MM.1S (cell line): Measurements from ENCODE around the gene GAB2.

Experiments used
- DNase-seq: peaks from one replicate; pipeline ENCODE4 v3.0.0-alpha.2; 2015
- H2AFZ ChIP-seq: fragments of 300-600 bp; sonication (generic); 2 replicates; pipeline ENCODE4 v1.6.0; 2016; ENCODE audit warnings: antibody characterized with exemption, low read length
- H3F3A ChIP-seq: fragments of 300-600 bp; sonication (generic); 2 replicates; pipeline ENCODE4 v1.6.1; 2016; ENCODE audit warnings: mild to moderate bottlenecking, antibody characterized with exemption, low read length, moderate library complexity, mixed read lengths; ENCODE audit not compliant: insufficient read depth
- H3K27ac ChIP-seq: fragments of 300-600 bp; sonication (generic); 2 replicates; pipeline ENCODE4 v1.5.1; 2016; ENCODE audit warnings: mild to moderate bottlenecking, low read length
- H3K27me3 ChIP-seq: fragments of 300-600 bp; sonication (generic); replicated peaks from 2 replicates; pipeline ENCODE4 v1.6.0; 2016; ENCODE audit warnings: low read length; ENCODE audit not compliant: insufficient read depth
- H3K36me3 ChIP-seq: fragments of 300-600 bp; sonication (generic); replicated peaks from 2 replicates; pipeline ENCODE4 v1.6.1; 2016; ENCODE audit warnings: mild to moderate bottlenecking, low read length, mixed read lengths; ENCODE audit not compliant: insufficient read depth
- H3K4me1 ChIP-seq: fragments of 300-600 bp; sonication (generic); 2 replicates; pipeline ENCODE4 v1.6.1; 2016; ENCODE audit warnings: low read length, mixed read lengths
- H3K4me2 ChIP-seq: fragments of 300-600 bp; sonication (generic); 2 replicates; pipeline ENCODE4 v1.6.0; 2016; ENCODE audit warnings: low read depth, low read length
- H3K4me3 ChIP-seq: fragments of 300-600 bp; sonication (generic); 2 replicates; pipeline ENCODE4 v1.5.1; 2016; ENCODE audit warnings: low read length, mixed read lengths
- H3K79me2 ChIP-seq: fragments of 300-600 bp; sonication (generic); 2 replicates; pipeline ENCODE4 v1.6.1; 2016; ENCODE audit warnings: mixed run types, low read length, mixed read lengths
- H3K9ac ChIP-seq: fragments of 300-600 bp; sonication (generic); 2 replicates; pipeline ENCODE4 v1.6.1; 2016; ENCODE audit warnings: low read length, mixed read lengths
- H3K9me2 ChIP-seq: fragments of 300-600 bp; sonication (generic); replicated peaks from 2 replicates; pipeline ENCODE4 v1.6.1; 2016; ENCODE audit warnings: mild to moderate bottlenecking, low read length, mixed read lengths; ENCODE audit not compliant: insufficient read depth
- H3K9me3 ChIP-seq: fragments of 300-600 bp; sonication (generic); replicated peaks from 2 replicates; pipeline ENCODE4 v1.6.1; 2016; ENCODE audit warnings: mild to moderate bottlenecking, low read length, mixed read lengths; ENCODE audit not compliant: insufficient read depth
- H4K20me1 ChIP-seq: fragments of 300-600 bp; sonication (generic); 2 replicates; pipeline ENCODE4 v1.6.1; 2016; ENCODE audit warnings: mild to moderate bottlenecking, low read length, moderate library complexity, mixed read lengths; ENCODE audit not compliant: insufficient read depth
- CTCF ChIP-seq: fragments of 300-600 bp; sonication (generic); IDR thresholded peaks from 2 replicates; pipeline ENCODE4 v1.5.1; 2016; ENCODE audit warnings: antibody characterized with exemption, low read length, mixed read lengths
- EZH2 ChIP-seq: fragments of 300-600 bp; sonication (generic); optimal IDR thresholded peaks from 2 replicates; pipeline ENCODE3; 2017; ENCODE audit warnings: low read depth, mild to moderate bottlenecking, antibody characterized with exemption, low read length, mixed read lengths
- EZH2phosphoT487 ChIP-seq: fragments of 300-600 bp; sonication (generic); IDR thresholded peaks from 2 replicates; pipeline ENCODE4 v1.6.1; 2018; ENCODE audit warnings: antibody characterized with exemption, low read length

GAB2 gene

GRCh38 chr11:78217650-78218541, 199.7 kb downstream of the GAB2 start:
- no peaks in the 10 kb centered on the region for H3K36me3 ChIP-seq
- H3F3A ChIP-seq, result no peaks in the 10 kb centered on the region
- TF ChIP-seq CTCF, result no peak
- TF ChIP-seq EZH2, result no peak
- TF ChIP-seq EZH2phosphoT487, result no peak
- no peaks in the 10 kb centered on the region for H3K27me3 ChIP-seq
- no peaks in the 10 kb centered on the region for H3K9me3 ChIP-seq
- no peaks in the 10 kb centered on the region for H4K20me1 ChIP-seq
- no peak overlapping the region for H2AFZ ChIP-seq
- H3K4me3 ChIP-seq, result no peak overlapping the region
- H3K9ac ChIP-seq, result no peak overlapping the region
- no peaks in the 10 kb centered on the region for H3K9me2 ChIP-seq
- H3K27ac ChIP-seq, result no peak overlapping the region
- no peaks in the 10 kb centered on the region for H3K4me1 ChIP-seq
- H3K4me2 ChIP-seq, result no peak overlapping the region
- no peak for DNase-seq
- H3K79me2 ChIP-seq, result no peaks in the 10 kb centered on the region

- Histone ChIP-seq H4K20me1 (no peaks in the 10 kb centered on the region), H3K4me1 (no peaks in the 10 kb centered on the region), H3K4me2 (no peak overlapping the region), H3K27ac (no peak overlapping the region), H3K9me2 (no peaks in the 10 kb centered on the region), H3K4me3 (no peak overlapping the region), H3F3A (no peaks in the 10 kb centered on the region), H3K79me2 (no peaks in the 10 kb centered on the region), H3K9me3 (no peaks in the 10 kb centered on the region), H2AFZ (no peak overlapping the region), H3K27me3 (no peaks in the 10 kb centered on the region), H3K9ac (no peak overlapping the region), H3K36me3 (no peaks in the 10 kb centered on the region)
- TF ChIP-seq CTCF (no peak), EZH2phosphoT487 (no peak), EZH2 (no peak)
- no peak for DNase-seq
Measured at GRCh38 chr11:78216571-78217287, 200.9 kb downstream of the GAB2 start.

GRCh38 chr11:78216021-78216420, 201.6 kb downstream of the GAB2 start:
- TF ChIP-seq CTCF, result no peak
- no peak for TF ChIP-seq EZH2
- no peak for TF ChIP-seq EZH2phosphoT487
- Histone ChIP-seq H3K9me2 (no peaks in the 10 kb centered on the region), H4K20me1 (no peaks in the 10 kb centered on the region), H3F3A (no peaks in the 10 kb centered on the region), H3K36me3 (no peaks in the 10 kb centered on the region), H3K79me2 (no peaks in the 10 kb centered on the region), H3K4me1 (no peaks in the 10 kb centered on the region), H2AFZ (no peak overlapping the region), H3K4me2 (no peak overlapping the region), H3K27me3 (no peaks in the 10 kb centered on the region), H3K9ac (no peak overlapping the region), H3K4me3 (no peak overlapping the region), H3K9me3 (no peaks in the 10 kb centered on the region), H3K27ac (no peak overlapping the region)
- no peak for DNase-seq
